ENCODE measurements around the gene CAPS2. TPM values are rescaled to one million over a fixed set of nuclear protein-coding genes. Genes with fewer than 3 reads are reported as not detected.
A peak's percentile ranks its signal among the peaks of the same experiment; 100 is the strongest.

CAPS2 gene
- 3.7 and 8.9 TPM in 2 replicates for total RNA-seq (2022)
- Bru-seq, nascent RNA = percentile 35 among the genes with signal in this experiment
- percentile 46 among the genes with signal in this experiment for BruChase-seq, experiment 1, labeled RNA remaining after a 6-hour chase
- BruChase-seq, experiment 2, labeled RNA remaining after a 2-hour chase = percentile 46 among the genes with signal in this experiment
- long read RNA-seq, partial matches to known transcripts = 0 of 7 reads
- long read RNA-seq, other reads (novel, unspliced or antisense) = 7 of 7 reads

DNA sequence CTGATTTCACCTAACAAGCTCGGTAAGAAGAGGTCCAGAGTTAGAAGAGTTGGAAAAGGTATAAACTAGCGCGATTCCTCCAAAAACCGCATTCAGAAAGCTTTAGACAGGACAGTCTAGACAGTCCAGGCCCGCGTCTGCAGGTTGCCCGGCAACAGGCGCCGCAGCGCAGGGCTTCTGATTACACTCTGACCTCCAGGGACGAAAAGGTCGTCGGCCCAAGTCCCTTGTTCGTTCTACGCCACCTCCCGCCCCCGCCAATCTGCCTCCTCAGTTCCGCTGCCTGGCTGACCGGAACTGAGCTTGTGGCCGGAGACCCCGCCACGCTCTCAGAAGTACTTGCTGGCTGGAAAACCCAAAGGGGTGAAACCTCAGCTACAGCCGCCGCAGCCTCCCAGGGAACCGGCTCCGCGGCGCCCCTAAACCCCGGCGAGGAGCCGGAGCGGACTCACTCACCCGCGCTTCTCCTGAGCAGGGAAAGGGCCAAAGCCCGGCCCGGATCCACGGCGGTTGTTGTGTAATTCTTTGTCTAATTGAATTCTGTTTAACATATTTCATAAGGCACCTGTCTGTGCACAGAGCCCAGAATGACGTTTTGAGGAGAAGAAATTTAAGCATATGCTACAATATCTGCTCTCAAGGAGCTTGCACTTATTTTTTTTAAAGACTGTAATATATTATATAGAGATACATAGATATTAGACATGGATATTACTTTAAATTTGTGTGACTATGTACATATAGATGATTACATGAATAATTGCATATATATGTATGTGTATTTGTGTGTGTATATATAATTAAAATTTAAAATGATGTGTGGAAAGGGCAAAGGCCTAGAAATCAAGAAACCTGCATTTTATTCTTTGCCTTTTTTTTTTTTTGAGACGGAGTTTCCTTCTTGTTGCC lies at the start of gene CAPS2:
Gene CAPS2, minus strand, starts transcription at position 407 of the 909 bp plus-strand sequence. CDS start 3,826 bp downstream, outside the sequence.
- peak within 1 kb of the TSS; percentile 80 for H3K27ac Mint-ChIP-seq (ENCODE audit: low read depth, unreplicated experiment)
- H3K4me3 Mint-ChIP-seq (ENCODE audit: unreplicated experiment) = peak within 1 kb of the TSS; percentile 96
- no TSS peak for BruUV-seq (replicated peaks)
- ChIA-PET CTCF (interaction anchor here (0.7 to 1.1 kb wide), 5 partner anchors 41 to 527 kb away, joined by 3 to 5 read pairs (median 3); no protein-coding TSS in a partner anchor), POLR2A (interaction anchor here (0.5 to 1.5 kb wide), 7 partner anchors 9 to 481 kb away, joined by 3 to 7 read pairs (median 3); partner anchors contain the start of gene KRR1)
- H3K36me3 Mint-ChIP-seq (ENCODE audit: insufficient read depth, unreplicated experiment) = no peaks in the 10 kb centered on the region
- intact Hi-C loops (cut with micrococcal nuclease) = loop anchor here (1.0 kb wide), 1 partner anchor 150 kb away; the partner anchor contains the start of gene GLIPR1
- no peak for TF ChIP-seq CTCF (IDR thresholded peaks at IDR 0.05; ENCODE audit: unreplicated experiment)
- peaks cover 8% of the 10 kb centered on the region for H3K4me1 Mint-ChIP-seq (ENCODE audit: insufficient read depth, unreplicated experiment)
- H3K27me3 Mint-ChIP-seq (ENCODE audit: insufficient read depth, unreplicated experiment) = no peaks in the 10 kb centered on the region
- H3K9me3 Mint-ChIP-seq (ENCODE audit: unreplicated experiment) = no peaks in the 10 kb centered on the region
- DNase-seq (ENCODE audit: unreplicated experiment) = peak; percentile 87

GRCh38 chr12:75378354-75378753 lies 48.2 kb upstream of the CAPS2 start:
- Mint-ChIP-seq H3K27me3 (ENCODE audit: insufficient read depth, unreplicated experiment) (no peaks in the 10 kb centered on the region), H3K4me1 (ENCODE audit: insufficient read depth, unreplicated experiment) (peaks cover 6% of the 10 kb centered on the region), H3K36me3 (ENCODE audit: insufficient read depth, unreplicated experiment) (no peaks in the 10 kb centered on the region), H3K27ac (ENCODE audit: low read depth, unreplicated experiment) (peak overlapping the region; percentile 44), H3K9me3 (ENCODE audit: unreplicated experiment) (peaks cover 7% of the 10 kb centered on the region), H3K4me3 (ENCODE audit: unreplicated experiment) (no peak overlapping the region)
- TF ChIP-seq CTCF (IDR thresholded peaks at IDR 0.05; ENCODE audit: unreplicated experiment) = no peak
- CTCF ChIA-PET = interaction anchor here (1.0 to 1.1 kb wide), 2 partner anchors 11 to 89 kb away, joined by 3 read pairs; no protein-coding TSS in a partner anchor
- intact Hi-C loops (cut with micrococcal nuclease) = no loop called here
- BruUV-seq (replicated peaks) = no TSS peak
- peak; percentile 3 for DNase-seq (ENCODE audit: unreplicated experiment)
- POLR2A ChIA-PET = interaction anchor here (2.8 kb wide), 1 partner anchor 12 kb away, joined by 14 read pairs; the partner anchor contains the start of gene GLIPR1L2

DNA sequence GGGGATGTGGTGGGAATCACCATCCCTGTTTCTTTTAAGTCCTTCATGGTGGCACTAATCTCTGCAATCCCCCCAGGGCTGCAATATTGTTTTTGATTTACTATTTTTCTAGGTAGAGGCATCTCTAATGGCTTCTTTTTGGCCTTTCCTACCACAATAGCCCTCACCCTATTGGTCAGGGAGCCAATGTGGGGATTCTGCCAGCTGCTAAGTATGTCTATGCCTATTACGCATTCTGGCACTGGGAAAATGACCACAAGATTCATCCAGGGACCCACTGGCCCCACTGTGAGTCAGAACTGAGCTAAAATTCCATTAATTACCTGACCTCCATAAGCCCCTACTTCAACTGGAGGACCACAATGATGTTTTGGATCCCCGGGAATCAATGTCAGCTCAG lies 44.8 kb upstream of the CAPS2 start:
- Mint-ChIP-seq H3K27me3 (ENCODE audit: insufficient read depth, unreplicated experiment) (no peaks in the 10 kb centered on the region), H3K27ac (ENCODE audit: low read depth, unreplicated experiment) (no peak overlapping the region), H3K9me3 (ENCODE audit: unreplicated experiment) (peaks cover 7% of the 10 kb centered on the region), H3K36me3 (ENCODE audit: insufficient read depth, unreplicated experiment) (no peaks in the 10 kb centered on the region), H3K4me3 (ENCODE audit: unreplicated experiment) (no peak overlapping the region), H3K4me1 (ENCODE audit: insufficient read depth, unreplicated experiment) (peaks cover 6% of the 10 kb centered on the region)
- no TSS peak for BruUV-seq (replicated peaks)
- ChIA-PET CTCF (interaction anchor here (0.7 kb wide), 1 partner anchor 496 kb away, joined by 3 read pairs; no protein-coding TSS in a partner anchor), POLR2A (interaction anchor here (0.7 kb wide), 1 partner anchor 46 kb away, joined by 3 read pairs; no protein-coding TSS in a partner anchor)
- no peak for TF ChIP-seq CTCF (IDR thresholded peaks at IDR 0.05; ENCODE audit: unreplicated experiment)
- intact Hi-C loops (cut with micrococcal nuclease) = no loop called here
- no peak for DNase-seq (ENCODE audit: unreplicated experiment)

DNA sequence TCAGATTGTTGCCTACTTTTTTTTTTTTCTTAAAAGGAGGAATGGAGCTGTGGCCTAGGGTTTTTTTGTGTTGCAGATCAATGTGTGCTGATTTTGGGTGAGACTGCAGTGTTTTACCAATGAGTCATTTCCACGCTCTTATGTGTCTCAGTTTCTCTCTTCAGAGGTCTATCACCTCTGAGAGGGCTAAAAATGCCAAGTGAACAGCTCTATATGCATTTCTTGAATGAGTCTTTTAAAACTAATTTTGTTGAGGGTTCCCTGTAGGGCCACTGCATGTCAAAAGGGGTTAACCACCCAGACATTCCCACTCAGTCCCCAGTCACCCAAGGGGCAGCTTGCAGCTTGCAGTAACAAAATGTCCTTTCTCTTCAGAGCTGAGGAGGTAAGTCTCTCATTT lies 36.5 kb upstream of the CAPS2 start:
- intact Hi-C loops (cut with micrococcal nuclease) = no loop called here
- Mint-ChIP-seq H3K9me3 (ENCODE audit: unreplicated experiment) (no peaks in the 10 kb centered on the region), H3K36me3 (ENCODE audit: insufficient read depth, unreplicated experiment) (no peaks in the 10 kb centered on the region), H3K4me3 (ENCODE audit: unreplicated experiment) (no peak overlapping the region), H3K27ac (ENCODE audit: low read depth, unreplicated experiment) (no peak overlapping the region), H3K27me3 (ENCODE audit: insufficient read depth, unreplicated experiment) (no peaks in the 10 kb centered on the region), H3K4me1 (ENCODE audit: insufficient read depth, unreplicated experiment) (peaks cover 6% of the 10 kb centered on the region)
- no peak for TF ChIP-seq CTCF (IDR thresholded peaks at IDR 0.05; ENCODE audit: unreplicated experiment)
- no TSS peak for BruUV-seq (replicated peaks)
- POLR2A ChIA-PET = interaction anchor here (0.7 kb wide), 1 partner anchor 31 kb away, joined by 3 read pairs; no protein-coding TSS in a partner anchor
- no peak for DNase-seq (ENCODE audit: unreplicated experiment)
- CTCF ChIA-PET = no interaction called here

Measured in MCF 10A (cell line).